ENCODE results near the gene OR51B6. TPM values are rescaled to one million over a fixed set of nuclear protein-coding genes. Genes with fewer than 3 reads are reported as not detected.

Gene OR51B6
- total RNA-seq, 1 experiment from 2014 or later = not detected

Other genes starting within 250 kb of the OR51B6 start
- gene OR52A5, start 213.2 kb upstream of the OR51B6 start, total RNA-seq (2014; rRNA removed; shearing (Covaris generic); ENCODE audit: low replicate concordance) = not detected in 2 replicates
- gene OR52A1, start 196.8 kb upstream of the OR51B6 start, total RNA-seq (2014; rRNA removed; shearing (Covaris generic); ENCODE audit: low replicate concordance) = not detected in 2 replicates
- gene OR51V1, start 150.8 kb upstream of the OR51B6 start, total RNA-seq (2014; rRNA removed; shearing (Covaris generic); ENCODE audit: low replicate concordance) = not detected in 2 replicates
- not detected in 2 replicates for gene HBB, start 124.4 kb upstream of the OR51B6 start, total RNA-seq (2014; rRNA removed; shearing (Covaris generic); ENCODE audit: low replicate concordance)
- gene HBD, start 117.0 kb upstream of the OR51B6 start, total RNA-seq (2014; rRNA removed; shearing (Covaris generic); ENCODE audit: low replicate concordance) = not detected in 2 replicates
- gene HBG1, start 101.7 kb upstream of the OR51B6 start, total RNA-seq (2014; rRNA removed; shearing (Covaris generic); ENCODE audit: low replicate concordance) = not detected in 2 replicates
- gene HBG2, start 96.7 kb upstream of the OR51B6 start, total RNA-seq (2014; rRNA removed; shearing (Covaris generic); ENCODE audit: low replicate concordance) = not detected in 2 replicates
- not detected in 2 replicates for gene HBE1, start 81.6 kb upstream of the OR51B6 start, total RNA-seq (2014; rRNA removed; shearing (Covaris generic); ENCODE audit: low replicate concordance)
- gene OR51B4, start 49.6 kb upstream of the OR51B6 start, total RNA-seq (2014; rRNA removed; shearing (Covaris generic); ENCODE audit: low replicate concordance) = not detected in 2 replicates
- gene OR51B2, start 27.2 kb upstream of the OR51B6 start, total RNA-seq (2014; rRNA removed; shearing (Covaris generic); ENCODE audit: low replicate concordance) = not detected in 2 replicates
- 0.64 and 0.89 TPM in 2 replicates for gene OR51B5, start 8.0 kb upstream of the OR51B6 start, total RNA-seq (2014; rRNA removed; shearing (Covaris generic); ENCODE audit: low replicate concordance)
- not detected in 2 replicates for gene OR51M1, start 32.3 kb downstream of the OR51B6 start, total RNA-seq (2014; rRNA removed; shearing (Covaris generic); ENCODE audit: low replicate concordance)
- not detected in 2 replicates for gene OR51Q1, start 70.6 kb downstream of the OR51B6 start, total RNA-seq (2014; rRNA removed; shearing (Covaris generic); ENCODE audit: low replicate concordance)
- gene OR51I1, start 90.0 kb downstream of the OR51B6 start, total RNA-seq (2014; rRNA removed; shearing (Covaris generic); ENCODE audit: low replicate concordance) = not detected in 2 replicates
- not detected in 2 replicates for gene OR51I2, start 97.8 kb downstream of the OR51B6 start, total RNA-seq (2014; rRNA removed; shearing (Covaris generic); ENCODE audit: low replicate concordance)
- not detected in 2 replicates for gene OR52D1, start 137.2 kb downstream of the OR51B6 start, total RNA-seq (2014; rRNA removed; shearing (Covaris generic); ENCODE audit: low replicate concordance)
- gene UBQLN3, start 158.4 kb downstream of the OR51B6 start, total RNA-seq (2014; rRNA removed; shearing (Covaris generic); ENCODE audit: low replicate concordance) = not detected in 2 replicates
- not detected in 2 replicates for gene UBQLNL, start 165.2 kb downstream of the OR51B6 start, total RNA-seq (2014; rRNA removed; shearing (Covaris generic); ENCODE audit: low replicate concordance)
- not detected in 2 replicates for gene OR52H1, start 197.0 kb downstream of the OR51B6 start, total RNA-seq (2014; rRNA removed; shearing (Covaris generic); ENCODE audit: low replicate concordance)
- not detected in 2 replicates for gene OR52B6, start 229.4 kb downstream of the OR51B6 start, total RNA-seq (2014; rRNA removed; shearing (Covaris generic); ENCODE audit: low replicate concordance)
- 2.5 and 4.1 TPM in 2 replicates for gene TRIM6, start 245.1 kb downstream of the OR51B6 start, total RNA-seq (2014; rRNA removed; shearing (Covaris generic); ENCODE audit: low replicate concordance)